Heart left ventricle (tissue), 16 donors: ENCODE results near the gene CCNL1. TPM values are rescaled to one million over a fixed set of nuclear protein-coding genes. Genes with fewer than 3 reads are reported as not detected.
A peak's percentile ranks its signal among the peaks of the same experiment; 100 is the strongest.
"Not testable (repeated sequence)": the region's sequence is repeated elsewhere in the genome, so short reads cannot be mapped to it uniquely, and the experiment has no call there.

Experiments used
- ATAC-seq, 4 donors: fragments of 200-7000 bp; cut with Tn5 transposase; one replicate each; pipeline ENCODE4 v1.9.1; 2020 to 2022; ENCODE audit warnings: moderate library complexity in 4 of 4, mild to moderate bottlenecking in 3 of 4, moderate number of reproducible peaks in 1 of 4
- DNase-seq, 5 donors: peaks; one replicate each; pipeline ENCODE4 v3.0.0-alpha.2; 2020
- H3K27ac ChIP-seq, 12 donors: fragments of 200-600 bp; sonication (generic) in 4 of 12; one replicate each; pipeline versions ENCODE4 v1.5.0 to v1.8.0; 2016 to 2022; ENCODE audit warnings: mild to moderate bottlenecking in 2 of 12
- H3K27me3 ChIP-seq, 9 donors: fragments of 200-600 bp; sonication (generic) in 2 of 9; one replicate each; pipeline versions ENCODE4 v1.5.1 to v1.8.0; 2016 to 2022; ENCODE audit warnings: mild to moderate bottlenecking in 3 of 9
- H3K36me3 ChIP-seq, 9 donors: fragments of 200-600 bp; sonication (generic) in 2 of 9; one replicate each; pipeline versions ENCODE4 v1.5.0 to v1.8.0; 2018 to 2022; ENCODE audit warnings: mild to moderate bottlenecking in 2 of 9
- H3K4me1 ChIP-seq, 12 donors: fragments of 200-600 bp; sonication (generic) in 4 of 12; one replicate each; pipeline versions ENCODE4 v1.5.0 to v1.8.0; 2016 to 2022; ENCODE audit warnings: mild to moderate bottlenecking in 3 of 12
- H3K4me3 ChIP-seq, 12 donors: fragments of 200-600 bp; sonication (generic) in 4 of 12; one replicate each; pipeline versions ENCODE4 v1.5.0 to v1.8.0; 2017 to 2022; ENCODE audit warnings: mild to moderate bottlenecking in 9 of 12, moderate library complexity in 4 of 12
- H3K9me3 ChIP-seq, 12 donors: fragments of 200-600 bp; sonication (generic) in 4 of 12; one replicate each; pipeline versions ENCODE4 v1.5.0 to v1.8.0; 2016 to 2022; ENCODE audit warnings: mild to moderate bottlenecking in 1 of 12
- CTCF ChIP-seq, 12 donors: fragments of 200-600 bp; sonication (generic) in 4 of 12; IDR thresholded peaks; one replicate each; pipeline versions ENCODE4 v1.5.0 to v1.8.0; 2018 to 2022; ENCODE audit warnings: antibody characterized with exemption in 12 of 12, mild to moderate bottlenecking in 5 of 12
- POLR2A ChIP-seq, 2 donors: fragments of 450-650 bp; IDR thresholded peaks; one replicate each; pipeline ENCODE4 v1.6.1; 2017; ENCODE audit warnings: antibody characterized with exemption in 2 of 2, mild to moderate bottlenecking in 2 of 2, moderate library complexity in 2 of 2
- WGBS, 4 donors: extraction: QIAGEN DNeasy Blood & Tissue Kit in 2 of 4; methylation state at CpG; one replicate each; pipeline versions ENCODE4 v1.1.5 to v1.1.7; 2013 to 2018; 5-methylcytosine and 5-hydroxymethylcytosine counted together
- intact Hi-C, 10 donors: fragments of 100-400 bp; cut with DNase I; formaldehyde crosslinking; loops; one replicate each; pipeline versions ENCODE4 v1.11.1 to v1.14.2; 2022
- polyA plus RNA-seq, 2 donors: library from polyadenylated mRNA; stranded (reverse); fragments of 200-250 nt; gene quantifications; one replicate each; pipeline ENCODE4 v1.2.3, GENCODE V29; 2013
- total RNA-seq, 9 donors: library from RNA; depleted of rRNA in 2 of 9; stranded (reverse); fragments of >200 nt in 2 of 9; fragmentation: NEBNext Ultra II Directional in 3 of 9; extraction: Animal tissue kit (Norgen Biotek cat#: 25700) in 3 of 9; gene quantifications; one replicate each; pipeline versions ENCODE4 v1.1.0 to v1.2.4, GENCODE V29; 2016 to 2023
- donor health status: ischemic (EF 13 %, LVEDD 7.1; RV severe dilation, severe dysfunction).
- donor health status: healthy with polysubstance abuse.
- donor health status: DM: no; HTN: yes; CAD: no.
- donor health status: DM: no; HTN: no; CAD: no.
- donor health status: ischemic (EF 25% LVEDD 6.9; RV normal size, moderate dysfunction).
- donor health status: ischemic (EF 25% LVEDD 5.7; RV mildly dilated, moderate dysfunction).
- donor health status: healthy.
- donor health status: DM: yes; HTN: yes; CAD: no.
- donor health status: ischemic (EF 35%, LVEDD 5.7; RV mildly dilated, moderate dysfunction).
- donor health status: nonischemic (EF 11% LVEDD 7.7; RV severe dilation, severe dysfunction).
- donor health status: DM: yes; HTN: yes; CAD: no.
- donor health status: PGD.
- donor health status: ischemic (EF 29% LVEDD 5.4; RV normal size, mild dysfunction).
- donor health status: nonischemic (EF 23%, LVEDD 6.1; RV moderate dilation, normal function).

Gene CCNL1
- total and polyA plus RNA-seq, 11 donors: 15.5 to 66.7 (median 25.3) TPM

DNA sequence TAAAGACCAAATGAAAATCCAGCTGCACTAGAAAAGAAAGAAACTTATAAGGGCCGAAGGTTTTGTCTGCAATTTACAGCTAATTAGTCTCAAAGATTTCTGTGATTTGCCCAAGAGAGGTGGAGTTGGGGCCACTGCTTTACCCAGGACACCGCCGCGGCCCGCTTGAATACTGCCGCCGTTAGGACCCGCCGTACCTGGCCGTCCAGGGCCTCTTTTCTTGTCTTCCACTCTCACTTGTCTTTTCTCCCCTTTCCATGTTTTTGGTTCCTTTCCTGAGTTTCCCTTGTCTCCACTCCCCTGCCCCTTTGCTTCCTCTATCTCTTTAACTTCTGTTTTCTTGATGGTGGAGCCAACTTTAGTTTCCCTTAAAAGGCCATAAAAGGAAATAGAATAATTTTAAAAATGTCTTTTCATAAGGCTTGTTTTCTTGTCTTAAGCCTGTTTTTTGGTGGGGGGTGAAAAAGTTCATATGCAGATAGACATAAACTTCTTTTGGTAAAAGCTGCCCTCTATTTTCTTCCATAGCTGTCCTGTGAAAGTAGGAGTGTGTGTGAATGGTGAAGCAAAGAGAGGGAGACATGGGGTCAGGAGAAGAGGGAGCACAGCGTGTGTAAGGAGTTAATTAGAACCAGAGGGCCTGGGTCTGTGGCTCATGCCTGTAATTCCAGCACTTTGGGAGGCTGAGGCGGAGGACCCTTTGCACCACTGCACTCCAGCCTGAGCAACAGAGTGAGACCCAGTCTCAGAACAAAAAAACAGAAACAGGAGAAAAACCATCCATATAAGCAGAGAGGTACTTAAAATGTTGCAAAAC, 16.0 kb upstream of the CCNL1 start:
- Histone ChIP-seq H3K4me3 (peak overlapping the region; percentile 15 to 79 (median 64)), H3K4me1 (peaks cover 0 to 38% (median 16%) of the 10 kb centered on the region in 12 donors), H3K27me3 (no peaks in the 10 kb centered on the region), H3K27ac (peak overlapping the region; percentile 91 to 98 (median 97)), H3K36me3 (peaks cover 0 to 5% (median 0%) of the 10 kb centered on the region in 9 donors), H3K9me3 (no peaks in the 10 kb centered on the region)
- intact Hi-C loops: loop anchor here in 7 of 10 donors (1.0 to 2.0 kb wide), 3 partner anchors 15 to 25 kb away; partner anchors contain the start of gene CCNL1 (in 7 of the 7)
- TF ChIP-seq CTCF (IDR thresholded peaks at IDR 0.05) (no peak), POLR2A (IDR thresholded peaks at IDR 0.05) (no peak)
- peak in 3 of 4 donors; percentile 17 to 48 (median 29) for ATAC-seq
- DNase-seq: no peak
- WGBS, 4 donors: 7 to 9% (median 8%) methylated on average over 12 of the region's 12 CpGs

DNA sequence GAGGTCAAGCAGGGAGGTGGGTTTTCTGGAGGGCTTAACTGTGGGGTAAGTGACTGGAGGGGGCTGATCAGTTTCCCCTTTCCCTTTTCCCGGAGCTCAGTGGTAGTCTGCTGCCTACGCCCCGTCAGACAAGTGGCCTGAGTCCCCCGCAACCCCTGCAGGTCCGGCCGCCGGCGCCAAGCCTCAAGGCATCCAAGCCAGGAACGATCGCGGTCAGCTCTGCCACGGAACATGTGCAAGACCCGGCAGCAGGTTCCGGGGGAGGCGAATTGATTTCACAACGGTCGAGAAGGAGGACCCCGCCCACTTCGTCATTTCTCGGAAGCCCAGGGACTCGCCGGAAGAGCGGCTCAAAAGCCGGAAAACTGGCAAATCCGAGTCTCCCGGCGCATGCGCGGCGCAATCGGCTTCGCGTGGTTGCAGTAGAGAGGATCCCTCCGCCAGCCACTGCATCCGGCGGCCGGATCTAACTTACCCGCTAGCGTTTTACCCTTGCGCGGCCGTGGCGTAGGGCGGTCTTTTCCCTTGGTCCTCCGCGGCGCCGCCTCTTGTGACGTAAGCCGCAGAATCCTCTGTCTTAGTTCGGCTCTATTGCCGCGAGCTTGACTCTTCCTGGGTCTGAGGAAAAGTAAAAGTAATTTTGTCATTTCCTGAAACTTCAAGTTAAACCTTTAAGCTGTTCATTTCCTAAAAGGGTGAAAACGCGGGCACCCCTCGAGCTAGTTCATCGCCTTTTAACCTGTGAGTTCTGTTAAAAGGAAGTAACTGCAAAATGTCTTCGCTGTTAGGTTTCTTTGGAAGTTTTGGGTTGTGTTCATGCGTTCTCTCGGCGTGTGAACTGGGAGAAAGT, 14.9 kb upstream of the CCNL1 start:
- Histone ChIP-seq H3K36me3 (peaks cover 0 to 5% (median 0%) of the 10 kb centered on the region in 9 donors), H3K4me3 (peak overlapping the region; percentile 15 to 79 (median 64)), H3K9me3 (no peaks in the 10 kb centered on the region), H3K27ac (peak overlapping the region; percentile 91 to 98 (median 97)), H3K27me3 (no peaks in the 10 kb centered on the region), H3K4me1 (peaks cover 0 to 38% (median 16%) of the 10 kb centered on the region in 12 donors)
- ATAC-seq: peak; percentile 97 to 98 (median 97)
- TF ChIP-seq CTCF (IDR thresholded peaks at IDR 0.05) (no peak), POLR2A (IDR thresholded peaks at IDR 0.05) (peak in 1 of 2 donors; percentile 78)
- peak; percentile 99 to 100 (median 99) for DNase-seq
- 0 to 1% (median 0%) methylated on average over 40 to 61 of the region's 61 CpGs for WGBS, 4 donors
- intact Hi-C loops: loop anchor here (1.0 to 2.0 kb wide), 2 partner anchors 14 to 15 kb away; partner anchors contain the start of gene CCNL1 (in 10 of the 10)

DNA sequence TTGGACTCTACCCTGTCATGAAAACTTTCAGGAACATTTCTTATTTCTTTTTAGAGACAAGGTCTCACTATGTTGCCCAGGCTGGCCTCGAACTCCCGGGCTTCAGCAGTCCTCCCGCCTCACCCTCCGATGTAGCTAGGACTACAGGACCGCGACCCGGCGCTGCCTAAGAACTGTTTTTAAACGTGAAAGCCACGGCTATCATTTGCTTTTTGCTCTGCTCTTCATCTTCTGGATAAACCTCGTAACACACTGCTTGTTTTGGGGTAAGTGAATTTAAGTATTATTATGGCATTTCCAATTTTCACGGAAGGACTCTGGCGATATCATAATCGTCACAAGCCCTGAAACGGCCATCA, 14.3 kb upstream of the CCNL1 start:
- DNase-seq (peak in 2 of 5 donors; percentile 30 to 64), ATAC-seq (peak; percentile 5 to 18 (median 14))
- TF ChIP-seq CTCF (IDR thresholded peaks at IDR 0.05): no peak
- no peak for TF ChIP-seq POLR2A (IDR thresholded peaks at IDR 0.05)
- intact Hi-C loops: loop anchor here in 5 of 10 donors (1.0 to 2.0 kb wide), 2 partner anchors 13 to 14 kb away; partner anchors contain the start of gene CCNL1 (in 5 of the 5)
- H3K27me3 ChIP-seq: no peaks in the 10 kb centered on the region
- peak overlapping the region; percentile 9 to 79 (median 63) for H3K4me3 ChIP-seq
- peak overlapping the region; percentile 90 to 98 (median 96) for H3K27ac ChIP-seq
- no peaks in the 10 kb centered on the region for H3K9me3 ChIP-seq
- WGBS, 4 donors: 3 to 4% (median 4%) methylated on average over 15 of the region's 15 CpGs
- H3K36me3 ChIP-seq: peaks cover 0 to 5% (median 0%) of the 10 kb centered on the region in 9 donors
- H3K4me1 ChIP-seq: peaks cover 0 to 38% (median 16%) of the 10 kb centered on the region in 12 donors

DNA sequence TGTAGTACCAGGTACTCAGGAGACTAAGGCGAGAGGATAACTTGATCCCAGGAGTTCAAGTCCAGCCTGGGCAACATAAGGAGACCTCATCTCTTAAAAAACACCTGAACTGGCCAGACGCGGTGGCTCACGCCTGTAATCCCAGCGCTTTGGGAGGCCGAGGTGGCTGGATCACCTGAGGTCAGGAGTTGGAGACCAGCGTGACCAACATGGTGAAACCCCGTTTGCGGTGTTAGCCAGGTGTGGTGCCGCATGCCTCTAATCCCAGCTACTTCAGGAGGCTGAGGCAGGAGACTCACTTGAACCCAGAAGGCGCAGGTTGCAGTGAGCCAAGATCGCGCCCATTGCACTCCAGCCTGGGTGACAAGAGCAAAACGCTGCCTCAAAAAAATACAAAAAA, 13.4 kb upstream of the CCNL1 start:
- 97 to 98% (median 98%) methylated on average over 14 of the region's 14 CpGs for WGBS, 4 donors
- DNase-seq, H3K36me3 ChIP-seq, intact Hi-C loops, H3K9me3 ChIP-seq, ATAC-seq, H3K4me3 ChIP-seq, H3K27me3 ChIP-seq: not testable (repeated sequence)
- Histone ChIP-seq H3K4me1 (peaks cover 0 to 38% (median 16%) of the 10 kb centered on the region in 12 donors), H3K27ac (peak overlapping the region in 1 of 12 donors; percentile 95)
